ENCODE results near the gene TBL2.
A peak's percentile ranks its signal among the peaks of the same experiment; 100 is the strongest.

Gene TBL2

DNA sequence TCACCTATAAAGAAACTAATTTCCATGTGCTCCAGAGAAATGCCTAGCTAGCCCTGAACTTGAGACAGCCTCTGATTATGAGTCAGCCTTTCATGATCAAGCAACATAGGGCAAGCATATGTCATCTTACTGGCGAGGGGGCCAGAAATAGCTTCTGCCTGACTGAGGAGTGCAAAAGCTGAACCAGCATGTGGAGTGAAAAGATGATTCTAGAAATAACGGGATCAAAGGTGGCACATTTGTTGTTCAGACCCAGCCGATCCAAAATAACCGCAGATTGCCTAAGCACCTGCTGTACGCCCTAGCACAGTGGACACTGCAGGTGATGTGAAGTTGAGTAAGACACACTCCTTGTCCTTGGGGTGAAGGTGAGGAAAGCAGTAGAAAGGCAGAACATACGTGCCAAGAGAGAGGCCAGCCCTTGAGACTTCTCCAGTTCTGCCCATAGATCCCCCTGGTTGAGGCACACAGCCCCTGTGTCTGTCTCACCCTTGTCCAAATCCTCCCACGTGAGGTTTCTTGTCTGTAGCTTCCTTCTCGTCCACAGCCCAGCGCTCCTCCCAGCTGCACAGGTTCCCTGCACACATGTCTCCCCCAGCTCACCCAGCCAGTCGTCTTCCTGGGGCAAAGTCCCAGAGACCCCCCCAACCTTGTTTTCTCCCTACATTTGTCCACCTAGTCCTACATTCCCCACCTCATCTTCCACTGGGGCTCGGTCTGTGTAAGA lies 18.1 kb downstream of the TBL2 start:
- ATAC-seq, result peak; percentile 62
- TF ChIP-seq, protein P1, sequence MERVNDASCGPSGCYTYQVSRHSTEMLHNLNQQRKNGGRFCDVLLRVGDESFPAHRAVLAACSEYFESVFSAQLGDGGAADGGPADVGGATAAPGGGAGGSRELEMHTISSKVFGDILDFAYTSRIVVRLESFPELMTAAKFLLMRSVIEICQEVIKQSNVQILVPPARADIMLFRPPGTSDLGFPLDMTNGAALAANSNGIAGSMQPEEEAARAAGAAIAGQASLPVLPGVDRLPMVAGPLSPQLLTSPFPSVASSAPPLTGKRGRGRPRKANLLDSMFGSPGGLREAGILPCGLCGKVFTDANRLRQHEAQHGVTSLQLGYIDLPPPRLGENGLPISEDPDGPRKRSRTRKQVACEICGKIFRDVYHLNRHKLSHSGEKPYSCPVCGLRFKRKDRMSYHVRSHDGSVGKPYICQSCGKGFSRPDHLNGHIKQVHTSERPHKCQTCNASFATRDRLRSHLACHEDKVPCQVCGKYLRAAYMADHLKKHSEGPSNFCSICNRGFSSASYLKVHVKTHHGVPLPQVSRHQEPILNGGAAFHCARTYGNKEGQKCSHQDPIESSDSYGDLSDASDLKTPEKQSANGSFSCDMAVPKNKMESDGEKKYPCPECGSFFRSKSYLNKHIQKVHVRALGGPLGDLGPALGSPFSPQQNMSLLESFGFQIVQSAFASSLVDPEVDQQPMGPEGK (CRISPR knock-in tag; IDR thresholded peaks at IDR 0.05; ENCODE audit: borderline replicate concordance), result no peak
- TF ChIP-seq, protein P2, sequence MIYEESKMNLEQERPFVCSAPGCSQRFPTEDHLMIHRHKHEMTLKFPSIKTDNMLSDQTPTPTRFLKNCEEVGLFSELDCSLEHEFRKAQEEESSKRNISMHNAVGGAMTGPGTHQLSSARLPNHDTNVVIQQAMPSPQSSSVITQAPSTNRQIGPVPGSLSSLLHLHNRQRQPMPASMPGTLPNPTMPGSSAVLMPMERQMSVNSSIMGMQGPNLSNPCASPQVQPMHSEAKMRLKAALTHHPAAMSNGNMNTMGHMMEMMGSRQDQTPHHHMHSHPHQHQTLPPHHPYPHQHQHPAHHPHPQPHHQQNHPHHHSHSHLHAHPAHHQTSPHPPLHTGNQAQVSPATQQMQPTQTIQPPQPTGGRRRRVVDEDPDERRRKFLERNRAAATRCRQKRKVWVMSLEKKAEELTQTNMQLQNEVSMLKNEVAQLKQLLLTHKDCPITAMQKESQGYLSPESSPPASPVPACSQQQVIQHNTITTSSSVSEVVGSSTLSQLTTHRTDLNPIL (CRISPR knock-in tag; IDR thresholded peaks at IDR 0.05; ENCODE audit: low read depth), result no peak
- TF ChIP-seq ZNF8 (CRISPR knock-in tag; IDR thresholded peaks at IDR 0.05), result peak; percentile 50; the same call in 1 of the 2 replicates
- no peak for TF ChIP-seq ZFP30 (CRISPR knock-in tag; IDR thresholded peaks at IDR 0.05)
- no peak for TF ChIP-seq RARB (CRISPR knock-in tag; IDR thresholded peaks at IDR 0.05)

- TF ChIP-seq ZNF70 (CRISPR knock-in tag; IDR thresholded peaks at IDR 0.05) (no peak), TSHZ2 (CRISPR knock-in tag; IDR thresholded peaks at IDR 0.05) (no peak; the same call in none of the 2 replicates), GLIS3 (CRISPR knock-in tag; IDR thresholded peaks at IDR 0.05) (0 out of 2 replicates have a peak, but pooled peaks have one; percentile 17), RARB (CRISPR knock-in tag; IDR thresholded peaks at IDR 0.05) (no peak), SNAI2 (CRISPR knock-in tag; IDR thresholded peaks at IDR 0.05) (peak; percentile 72; the same call in 1 of the 2 replicates), ZFP3 (CRISPR knock-in tag; IDR thresholded peaks at IDR 0.05) (peak; percentile 98), ZC3H10 (CRISPR knock-in tag; IDR thresholded peaks at IDR 0.05) (peak; percentile 30; the same call in 1 of the 2 replicates), ARNTL (CRISPR knock-in tag; IDR thresholded peaks at IDR 0.05; ENCODE audit: borderline replicate concordance, low read depth) (no peak)
- TF ChIP-seq, protein P1 (CRISPR knock-in tag; IDR thresholded peaks at IDR 0.05; ENCODE audit: borderline replicate concordance), result peak; percentile 16; the same call in 1 of the 2 replicates
- ATAC-seq, result peak; percentile 33
Measured at GRCh38 chr7:73557397-73558257, 20.8 kb downstream of the TBL2 start, which contains the start of gene BCL7B. TSS of gene BCL7B (minus strand) at chr7:73557690. CDS start at chr7:73557578, 112 bp downstream.

GRCh38 chr7:73557108-73557396 lies 21.3 kb downstream of the TBL2 start:
- no peak for TF ChIP-seq GLIS3 (CRISPR knock-in tag; IDR thresholded peaks at IDR 0.05)
- ATAC-seq, result peak; percentile 93

DNA sequence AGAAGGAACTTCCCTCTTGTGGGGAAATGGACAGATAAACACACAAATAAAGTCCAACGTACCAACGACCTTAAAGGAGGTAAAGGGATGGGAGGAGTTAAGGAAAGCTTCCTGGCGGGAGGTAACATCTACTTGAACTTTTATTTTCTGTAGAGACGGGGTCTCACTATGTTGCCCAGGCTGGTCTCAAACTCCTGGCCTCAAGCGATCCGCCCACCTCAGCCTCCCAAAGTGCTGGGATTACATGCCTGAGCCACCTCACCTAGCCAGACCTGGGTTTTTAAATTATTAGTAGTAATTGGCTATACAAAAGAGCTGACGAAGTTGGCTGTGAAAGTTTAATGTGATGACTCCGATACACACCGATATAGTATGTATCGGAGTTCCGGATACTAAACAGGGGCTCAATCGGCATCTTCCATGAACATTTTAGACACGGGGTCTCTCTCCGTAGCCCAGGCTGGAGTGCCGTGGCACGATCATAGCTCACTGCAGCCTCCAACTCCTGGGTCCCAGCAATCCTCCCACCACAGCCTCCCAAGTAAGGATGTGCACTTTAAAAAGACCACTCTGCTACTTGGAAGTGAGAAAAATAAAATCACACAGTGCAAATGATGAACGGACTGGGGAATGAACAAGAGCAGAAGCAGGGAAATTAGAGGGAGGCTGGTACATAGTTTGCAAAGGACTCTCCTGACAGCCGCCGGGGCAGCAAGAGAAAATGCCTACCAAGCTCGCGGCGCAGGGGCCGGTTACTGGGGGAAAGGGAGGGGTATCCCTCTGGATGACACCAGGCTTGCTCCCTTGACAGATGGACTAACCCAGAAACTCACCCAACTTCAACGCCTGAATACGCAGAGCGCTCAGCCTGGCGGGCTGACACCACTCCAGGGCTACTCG lies 21.9 kb downstream of the TBL2 start:
- TF ChIP-seq CSRNP3 (CRISPR knock-in tag; IDR thresholded peaks at IDR 0.05), result no peak
- TF ChIP-seq, protein P3, sequence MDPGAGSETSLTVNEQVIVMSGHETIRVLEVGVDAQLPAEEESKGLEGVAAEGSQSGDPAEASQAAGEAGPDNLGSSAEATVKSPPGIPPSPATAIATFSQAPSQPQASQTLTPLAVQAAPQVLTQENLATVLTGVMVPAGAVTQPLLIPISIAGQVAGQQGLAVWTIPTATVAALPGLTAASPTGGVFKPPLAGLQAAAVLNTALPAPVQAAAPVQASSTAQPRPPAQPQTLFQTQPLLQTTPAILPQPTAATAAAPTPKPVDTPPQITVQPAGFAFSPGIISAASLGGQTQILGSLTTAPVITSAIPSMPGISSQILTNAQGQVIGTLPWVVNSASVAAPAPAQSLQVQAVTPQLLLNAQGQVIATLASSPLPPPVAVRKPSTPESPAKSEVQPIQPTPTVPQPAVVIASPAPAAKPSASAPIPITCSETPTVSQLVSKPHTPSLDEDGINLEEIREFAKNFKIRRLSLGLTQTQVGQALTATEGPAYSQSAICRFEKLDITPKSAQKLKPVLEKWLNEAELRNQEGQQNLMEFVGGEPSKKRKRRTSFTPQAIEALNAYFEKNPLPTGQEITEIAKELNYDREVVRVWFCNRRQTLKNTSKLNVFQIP (CRISPR knock-in tag; IDR thresholded peaks at IDR 0.05; ENCODE audit: borderline replicate concordance, low read depth), result no peak
- TF ChIP-seq, protein P1 (CRISPR knock-in tag; IDR thresholded peaks at IDR 0.05; ENCODE audit: borderline replicate concordance), result 0 out of 2 replicates have a peak, but pooled peaks have one; percentile 24
- ATAC-seq, result peak; percentile 0; the same call in 2 of the 3 replicates
